ENCODE measurements around the gene SLC30A10. TPM values are rescaled to one million over a fixed set of nuclear protein-coding genes. Genes with fewer than 3 reads are reported as not detected.

SLC30A10 gene
- total and polyA plus RNA-seq, 2 of the 13 experiments (the other 11 are each of a cell fraction or from before 2014, with no cell fraction given) = 20.9 to 30.2 TPM

DNA sequence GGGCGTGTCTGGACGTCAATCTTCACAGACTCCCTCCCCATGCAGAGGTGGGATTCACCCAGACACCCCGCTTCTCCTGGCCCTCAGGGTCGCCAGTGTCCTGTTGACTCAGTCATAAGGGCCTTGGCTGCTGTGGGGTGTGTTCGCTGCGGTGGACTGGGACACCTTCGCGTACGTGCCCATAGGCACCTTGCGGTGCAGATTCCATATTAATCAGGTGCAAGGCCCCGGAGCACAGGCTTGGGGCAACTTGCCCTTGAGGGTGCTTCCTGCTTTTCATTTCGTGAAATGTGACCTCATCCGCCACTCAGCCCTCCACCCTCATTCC, 398 bp upstream of the SLC30A10 start:
- intact Hi-C loops (cut with micrococcal nuclease; ENCODE audit: unreplicated experiment) = loop anchor here (10.0 kb wide), 1 partner anchor 94 kb away; no protein-coding TSS in a partner anchor
- FAIRE-seq (no peak), DNase-seq (ENCODE audit: low spot score) (no peak), ATAC-seq (no peak; the same call in 2 of the 3 replicates)
- no TSS peak for BruUV-seq (replicated peaks)
- Histone ChIP-seq H4K20me1 (ENCODE audit: insufficient read depth, low read length) (no peaks in the 10 kb centered on the region), H3K27me3 (ENCODE audit: control insufficient read depth in 1 of 2, insufficient read depth in 2 of 2, low read length in 2 of 2) (no peaks in the 10 kb centered on the region; a peak in 1 of 5 replicates), H3K36me3 (replicated peaks in 1 of 2; ENCODE audit: control insufficient read depth in 1 of 2, insufficient read depth in 2 of 2, low read length in 2 of 2) (peaks cover 0 to 9% of the 10 kb centered on the region in 2 experiments; a peak in 2 of 5 replicates), H3K4me3 (replicated peaks in 1 of 3; ENCODE audit: insufficient read depth in 1 of 3, low read depth in 2 of 3, low read length in 3 of 3) (peak overlapping the region; percentile 71 to 90 (median 81)), H3K27ac (ENCODE audit: extremely low read length, insufficient read depth, low read length) (peak overlapping the region; percentile 84), H2AFZ (ENCODE audit: low read length) (peak overlapping the region; percentile 42), H3K9me3 (ENCODE audit: low read length) (no peaks in the 10 kb centered on the region), H3K4me1 (ENCODE audit: insufficient read depth, low read length) (peaks cover 71% of the 10 kb centered on the region), H3K79me2 (ENCODE audit: insufficient read depth, low read length) (peaks cover 13% of the 10 kb centered on the region), H3K4me2 (ENCODE audit: low read depth, low read length) (peak overlapping the region; percentile 86), H3K9ac (ENCODE audit: insufficient read depth, low read depth, low read length) (peak overlapping the region; percentile 79; the same call in 1 of the 2 replicates)
- POLR2A ChIA-PET = interaction anchor here (1.0 to 1.4 kb wide), 2 partner anchors 89 to 118 kb away, joined by 3 read pairs; partner anchors contain the start of gene EPRS1
- in situ Hi-C loops (cut with HindIII; ENCODE audit: extremely low pct_ligation_motif_present, low pct_unique_long_range_greater_than_20kb) = no loop called here
- 27% methylated on average over 3 of the region's 13 CpGs for WGBS (ENCODE audit: low lambda C conversion rate)
- CTCF ChIA-PET (ENCODE audit: low intra/inter-chr PET ratio, low total read pairs) = no interaction called here
- TF ChIP-seq, protein P1, sequence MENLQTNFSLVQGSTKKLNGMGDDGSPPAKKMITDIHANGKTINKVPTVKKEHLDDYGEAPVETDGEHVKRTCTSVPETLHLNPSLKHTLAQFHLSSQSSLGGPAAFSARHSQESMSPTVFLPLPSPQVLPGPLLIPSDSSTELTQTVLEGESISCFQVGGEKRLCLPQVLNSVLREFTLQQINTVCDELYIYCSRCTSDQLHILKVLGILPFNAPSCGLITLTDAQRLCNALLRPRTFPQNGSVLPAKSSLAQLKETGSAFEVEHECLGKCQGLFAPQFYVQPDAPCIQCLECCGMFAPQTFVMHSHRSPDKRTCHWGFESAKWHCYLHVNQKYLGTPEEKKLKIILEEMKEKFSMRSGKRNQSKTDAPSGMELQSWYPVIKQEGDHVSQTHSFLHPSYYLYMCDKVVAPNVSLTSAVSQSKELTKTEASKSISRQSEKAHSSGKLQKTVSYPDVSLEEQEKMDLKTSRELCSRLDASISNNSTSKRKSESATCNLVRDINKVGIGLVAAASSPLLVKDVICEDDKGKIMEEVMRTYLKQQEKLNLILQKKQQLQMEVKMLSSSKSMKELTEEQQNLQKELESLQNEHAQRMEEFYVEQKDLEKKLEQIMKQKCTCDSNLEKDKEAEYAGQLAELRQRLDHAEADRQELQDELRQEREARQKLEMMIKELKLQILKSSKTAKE (CRISPR knock-in tag; IDR thresholded peaks at IDR 0.05; ENCODE audit: borderline replicate concordance) = no peak; the same call in 1 of the 2 replicates
- TF ChIP-seq, protein P2, sequence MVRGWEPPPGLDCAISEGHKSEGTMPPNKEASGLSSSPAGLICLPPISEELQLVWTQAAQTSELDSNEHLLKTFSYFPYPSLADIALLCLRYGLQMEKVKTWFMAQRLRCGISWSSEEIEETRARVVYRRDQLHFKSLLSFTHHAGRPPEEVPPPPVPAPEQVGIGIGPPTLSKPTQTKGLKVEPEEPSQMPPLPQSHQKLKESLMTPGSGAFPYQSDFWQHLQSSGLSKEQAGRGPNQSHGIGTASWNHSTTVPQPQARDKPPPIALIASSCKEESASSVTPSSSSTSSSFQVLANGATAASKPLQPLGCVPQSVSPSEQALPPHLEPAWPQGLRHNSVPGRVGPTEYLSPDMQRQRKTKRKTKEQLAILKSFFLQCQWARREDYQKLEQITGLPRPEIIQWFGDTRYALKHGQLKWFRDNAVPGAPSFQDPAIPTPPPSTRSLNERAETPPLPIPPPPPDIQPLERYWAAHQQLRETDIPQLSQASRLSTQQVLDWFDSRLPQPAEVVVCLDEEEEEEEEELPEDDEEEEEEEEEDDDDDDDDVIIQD (CRISPR knock-in tag; IDR thresholded peaks at IDR 0.05; ENCODE audit: low read depth) = peak; percentile 64; the same call in 1 of the 2 replicates
- TF ChIP-seq, protein P3, sequence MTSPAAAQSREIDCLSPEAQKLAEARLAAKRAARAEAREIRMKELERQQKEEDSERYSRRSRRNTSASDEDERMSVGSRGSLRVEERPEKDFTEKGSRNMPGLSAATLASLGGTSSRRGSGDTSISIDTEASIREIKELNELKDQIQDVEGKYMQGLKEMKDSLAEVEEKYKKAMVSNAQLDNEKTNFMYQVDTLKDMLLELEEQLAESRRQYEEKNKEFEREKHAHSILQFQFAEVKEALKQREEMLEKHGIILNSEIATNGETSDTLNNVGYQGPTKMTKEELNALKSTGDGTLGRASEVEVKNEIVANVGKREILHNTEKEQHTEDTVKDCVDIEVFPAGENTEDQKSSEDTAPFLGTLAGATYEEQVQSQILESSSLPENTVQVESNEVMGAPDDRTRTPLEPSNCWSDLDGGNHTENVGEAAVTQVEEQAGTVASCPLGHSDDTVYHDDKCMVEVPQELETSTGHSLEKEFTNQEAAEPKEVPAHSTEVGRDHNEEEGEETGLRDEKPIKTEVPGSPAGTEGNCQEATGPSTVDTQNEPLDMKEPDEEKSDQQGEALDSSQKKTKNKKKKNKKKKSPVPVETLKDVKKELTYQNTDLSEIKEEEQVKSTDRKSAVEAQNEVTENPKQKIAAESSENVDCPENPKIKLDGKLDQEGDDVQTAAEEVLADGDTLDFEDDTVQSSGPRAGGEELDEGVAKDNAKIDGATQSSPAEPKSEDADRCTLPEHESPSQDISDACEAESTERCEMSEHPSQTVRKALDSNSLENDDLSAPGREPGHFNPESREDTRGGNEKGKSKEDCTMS (CRISPR knock-in tag; conservative IDR thresholded peaks at IDR 0.05) = no peak
- TF ChIP-seq ZNF260 (CRISPR knock-in tag; IDR thresholded peaks at IDR 0.05; ENCODE audit: borderline replicate concordance, low read depth) = no peak
- TF ChIP-seq NR2F1 (CRISPR knock-in tag; IDR thresholded peaks at IDR 0.05) = no peak
- 0 out of 2 replicates have a peak, but pooled peaks have one; percentile 37 for TF ChIP-seq HDAC2 (CRISPR knock-in tag; IDR thresholded peaks at IDR 0.05)
- no peak for TF ChIP-seq ZNF501 (CRISPR knock-in tag; IDR thresholded peaks at IDR 0.05)
- TF ChIP-seq DMAP1 (CRISPR knock-in tag; IDR thresholded peaks at IDR 0.05) = no peak
- peak; percentile 54; the same call in 1 of the 2 replicates for TF ChIP-seq IRF2 (CRISPR knock-in tag; IDR thresholded peaks at IDR 0.05)
- TF ChIP-seq CBX1 (IDR thresholded peaks at IDR 0.05; ENCODE audit: low read depth) = no peak
- peak; percentile 19; the same call in 1 of the 2 replicates for TF ChIP-seq RXRB (CRISPR knock-in tag; IDR thresholded peaks at IDR 0.05; ENCODE audit: borderline replicate concordance)
- TF ChIP-seq RXRA (CRISPR knock-in tag; IDR thresholded peaks at IDR 0.05) = 0 out of 2 replicates have a peak, but pooled peaks have one; percentile 27
- TF ChIP-seq, protein P4, sequence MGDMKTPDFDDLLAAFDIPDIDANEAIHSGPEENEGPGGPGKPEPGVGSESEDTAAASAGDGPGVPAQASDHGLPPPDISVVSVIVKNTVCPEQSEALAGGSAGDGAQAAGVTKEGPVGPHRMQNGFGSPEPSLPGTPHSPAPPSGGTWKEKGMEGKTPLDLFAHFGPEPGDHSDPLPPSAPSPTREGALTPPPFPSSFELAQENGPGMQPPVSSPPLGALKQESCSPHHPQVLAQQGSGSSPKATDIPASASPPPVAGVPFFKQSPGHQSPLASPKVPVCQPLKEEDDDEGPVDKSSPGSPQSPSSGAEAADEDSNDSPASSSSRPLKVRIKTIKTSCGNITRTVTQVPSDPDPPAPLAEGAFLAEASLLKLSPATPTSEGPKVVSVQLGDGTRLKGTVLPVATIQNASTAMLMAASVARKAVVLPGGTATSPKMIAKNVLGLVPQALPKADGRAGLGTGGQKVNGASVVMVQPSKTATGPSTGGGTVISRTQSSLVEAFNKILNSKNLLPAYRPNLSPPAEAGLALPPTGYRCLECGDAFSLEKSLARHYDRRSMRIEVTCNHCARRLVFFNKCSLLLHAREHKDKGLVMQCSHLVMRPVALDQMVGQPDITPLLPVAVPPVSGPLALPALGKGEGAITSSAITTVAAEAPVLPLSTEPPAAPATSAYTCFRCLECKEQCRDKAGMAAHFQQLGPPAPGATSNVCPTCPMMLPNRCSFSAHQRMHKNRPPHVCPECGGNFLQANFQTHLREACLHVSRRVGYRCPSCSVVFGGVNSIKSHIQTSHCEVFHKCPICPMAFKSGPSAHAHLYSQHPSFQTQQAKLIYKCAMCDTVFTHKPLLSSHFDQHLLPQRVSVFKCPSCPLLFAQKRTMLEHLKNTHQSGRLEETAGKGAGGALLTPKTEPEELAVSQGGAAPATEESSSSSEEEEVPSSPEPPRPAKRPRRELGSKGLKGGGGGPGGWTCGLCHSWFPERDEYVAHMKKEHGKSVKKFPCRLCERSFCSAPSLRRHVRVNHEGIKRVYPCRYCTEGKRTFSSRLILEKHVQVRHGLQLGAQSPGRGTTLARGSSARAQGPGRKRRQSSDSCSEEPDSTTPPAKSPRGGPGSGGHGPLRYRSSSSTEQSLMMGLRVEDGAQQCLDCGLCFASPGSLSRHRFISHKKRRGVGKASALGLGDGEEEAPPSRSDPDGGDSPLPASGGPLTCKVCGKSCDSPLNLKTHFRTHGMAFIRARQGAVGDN (CRISPR knock-in tag; IDR thresholded peaks at IDR 0.05) = peak; percentile 74
- TF ChIP-seq CAMTA2 (CRISPR knock-in tag; IDR thresholded peaks at IDR 0.05; ENCODE audit: borderline replicate concordance) = no peak
